ENCODE measurements around the gene SEPTIN5. TPM values are rescaled to one million over a fixed set of nuclear protein-coding genes. Genes with fewer than 3 reads are reported as not detected.

SEPTIN5 gene
- total and polyA plus RNA-seq, 9 of the 15 experiments (the other 6 are each of a cell fraction or from before 2014, with no cell fraction given) = 0.03 to 195 (median 119) TPM

- TF ChIP-seq ZNF449 (CRISPR knock-in tag; IDR thresholded peaks at IDR 0.05) (no peak), ZNF586 (CRISPR knock-in tag; conservative IDR thresholded peaks at IDR 0.05) (peak; percentile 64; the same call in 1 of the 2 replicates), TBP (optimal IDR thresholded peaks at IDR 0.05; ENCODE audit: low read depth, low read length) (peak; percentile 24), FOXK2 (conservative IDR thresholded peaks at IDR 0.05 in 1 of 2, IDR thresholded peaks at IDR 0.05 in 1 of 2; ENCODE audit: low read depth in 2 of 2) (peak in 1 of 2 experiments; percentile 57; a peak in 1 of 4 replicates), FIP1L1 (IDR thresholded peaks at IDR 0.05; ENCODE audit: low read depth, low read length, poor library complexity, severe bottlenecking) (peak; percentile 46), SRSF3 (IDR thresholded peaks at IDR 0.05; ENCODE audit: insufficient read depth, low read length) (no peak), HNRNPLL (IDR thresholded peaks at IDR 0.05; ENCODE audit: low read depth, low read length, poor library complexity, severe bottlenecking) (peak; percentile 10), SMARCA4 (IDR thresholded peaks at IDR 0.05) (no peak), CREBBP (IDR thresholded peaks at IDR 0.05; ENCODE audit: low read depth, low read length) (no peak), OTX1 (CRISPR knock-in tag; IDR thresholded peaks at IDR 0.05) (no peak), BRD4 (IDR thresholded peaks at IDR 0.05) (0 out of 2 replicates have a peak, but pooled peaks have one; percentile 34), UBTF (IDR thresholded peaks at IDR 0.05; ENCODE audit: borderline replicate concordance in 1 of 2, low read depth in 2 of 2, low read length in 2 of 2) (peak in 1 of 2 experiments; percentile 91; a peak in 3 of 4 replicates), C11orf30 (IDR thresholded peaks at IDR 0.05; ENCODE audit: low read depth) (no peak), KDM5B (IDR thresholded peaks at IDR 0.05; ENCODE audit: insufficient replicate concordance, low read depth, low read length) (peak; percentile 43), ZNF3 (CRISPR knock-in tag; IDR thresholded peaks at IDR 0.05) (no peak), ZKSCAN1 (IDR thresholded peaks at IDR 0.05; ENCODE audit: low read depth, low read length) (no peak), SRF (CRISPR knock-in tag; IDR thresholded peaks at IDR 0.05) (0 out of 4 replicates have a peak, but pooled peaks of 1 of the 2 experiments have one; percentile 53), HNRNPUL1 (IDR thresholded peaks at IDR 0.05; ENCODE audit: low read length) (no peak), ZNF695 (CRISPR knock-in tag; IDR thresholded peaks at IDR 0.05) (no peak), NFRKB (IDR thresholded peaks at IDR 0.05; ENCODE audit: low read depth) (no peak)
- TF ChIP-seq, protein P1, sequence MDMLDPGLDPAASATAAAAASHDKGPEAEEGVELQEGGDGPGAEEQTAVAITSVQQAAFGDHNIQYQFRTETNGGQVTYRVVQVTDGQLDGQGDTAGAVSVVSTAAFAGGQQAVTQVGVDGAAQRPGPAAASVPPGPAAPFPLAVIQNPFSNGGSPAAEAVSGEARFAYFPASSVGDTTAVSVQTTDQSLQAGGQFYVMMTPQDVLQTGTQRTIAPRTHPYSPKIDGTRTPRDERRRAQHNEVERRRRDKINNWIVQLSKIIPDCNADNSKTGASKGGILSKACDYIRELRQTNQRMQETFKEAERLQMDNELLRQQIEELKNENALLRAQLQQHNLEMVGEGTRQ (CRISPR knock-in tag; IDR thresholded peaks at IDR 0.05) = no peak; the same call in 1 of the 2 replicates
- TF ChIP-seq, protein P2, sequence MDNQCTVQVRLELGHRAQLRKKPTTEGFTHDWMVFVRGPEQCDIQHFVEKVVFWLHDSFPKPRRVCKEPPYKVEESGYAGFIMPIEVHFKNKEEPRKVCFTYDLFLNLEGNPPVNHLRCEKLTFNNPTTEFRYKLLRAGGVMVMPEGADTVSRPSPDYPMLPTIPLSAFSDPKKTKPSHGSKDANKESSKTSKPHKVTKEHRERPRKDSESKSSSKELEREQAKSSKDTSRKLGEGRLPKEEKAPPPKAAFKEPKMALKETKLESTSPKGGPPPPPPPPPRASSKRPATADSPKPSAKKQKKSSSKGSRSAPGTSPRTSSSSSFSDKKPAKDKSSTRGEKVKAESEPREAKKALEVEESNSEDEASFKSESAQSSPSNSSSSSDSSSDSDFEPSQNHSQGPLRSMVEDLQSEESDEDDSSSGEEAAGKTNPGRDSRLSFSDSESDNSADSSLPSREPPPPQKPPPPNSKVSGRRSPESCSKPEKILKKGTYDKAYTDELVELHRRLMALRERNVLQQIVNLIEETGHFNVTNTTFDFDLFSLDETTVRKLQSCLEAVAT (IDR thresholded peaks at IDR 0.05) = 0 out of 4 replicates have a peak, but pooled peaks of 1 of the 2 experiments have one; percentile 48
These were observed 47.6 kb downstream of the SEPTIN5 start (continued) for GRCh38 chr22:19761725-19762567.
